ENCODE measurements around the gene CADPS. TPM values are rescaled to one million over a fixed set of nuclear protein-coding genes. Genes with fewer than 3 reads are reported as not detected.

The CADPS gene
- total RNA-seq, 1 experiment from 2014 or later = not detected

GRCh38 chr3:62421207-62421606 is 454.0 kb downstream of the CADPS start:
- BruUV-seq (replicated peaks) = no TSS peak
- TF ChIP-seq EZH2phosphoT487 (IDR thresholded peaks at IDR 0.05; ENCODE audit: borderline replicate concordance, low read length) = no peak
- TF ChIP-seq EZH2 (IDR thresholded peaks at IDR 0.05; ENCODE audit: low read length, unreplicated experiment) = no peak
- no peak for TF ChIP-seq CTCF (conservative IDR thresholded peaks at IDR 0.05; ENCODE audit: low read depth, low read length)
- H3K4me2 ChIP-seq (ENCODE audit: low read length) = no peak overlapping the region
- H3K9me3 ChIP-seq (ENCODE audit: low read length) = no peaks in the 10 kb centered on the region
- ATAC-seq (no peak), DNase-seq (no peak)
- no peak overlapping the region for H3K9ac ChIP-seq (ENCODE audit: low read length)
- no peaks in the 10 kb centered on the region for H3K36me3 ChIP-seq (ENCODE audit: low read depth, low read length)
- H4K20me1 ChIP-seq (ENCODE audit: low read length) = no peaks in the 10 kb centered on the region
- no peak overlapping the region for H3K27ac ChIP-seq (ENCODE audit: low read length)
- H2AFZ ChIP-seq (ENCODE audit: low read length) = no peak overlapping the region
- no peaks in the 10 kb centered on the region for H3K9me2 ChIP-seq (replicated peaks; ENCODE audit: low read length)
- no peaks in the 10 kb centered on the region for H3K4me1 ChIP-seq (ENCODE audit: insufficient read depth, low read length)
- H3K79me2 ChIP-seq (ENCODE audit: low read length) = no peaks in the 10 kb centered on the region
- CTCF ChIA-PET = no interaction called here
- no peak overlapping the region for H3K4me3 ChIP-seq (ENCODE audit: low read length)
- no peaks in the 10 kb centered on the region for H3F3A ChIP-seq (ENCODE audit: low read length, unreplicated experiment)
- POLR2A ChIA-PET (ENCODE audit: unreplicated experiment) = no interaction called here
- H3K27me3 ChIP-seq (ENCODE audit: low read length) = peaks cover 4% of the 10 kb centered on the region
- intact Hi-C loops (cut with micrococcal nuclease) = no loop called here

DNA sequence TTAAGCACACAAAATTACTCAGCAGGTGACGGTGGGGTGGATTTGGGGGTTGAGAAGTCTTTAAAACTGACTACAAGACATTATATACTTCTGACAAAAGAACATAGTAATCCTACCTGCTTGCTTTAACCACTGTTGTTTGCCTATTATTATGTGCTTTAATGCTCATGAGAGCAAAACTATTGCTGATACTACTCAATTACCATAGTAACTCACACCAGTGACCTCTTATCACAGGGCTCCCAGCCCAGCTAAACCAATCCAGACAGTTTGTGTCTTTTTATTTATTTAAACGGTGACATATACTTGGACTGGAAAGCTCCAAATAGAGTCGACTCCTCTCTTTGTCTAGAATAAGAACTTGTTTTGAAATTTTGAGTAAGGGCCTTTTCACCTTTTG is 459.1 kb downstream of the CADPS start:
- Histone ChIP-seq H3K4me1 (ENCODE audit: insufficient read depth, low read length) (no peaks in the 10 kb centered on the region), H3K9ac (ENCODE audit: low read length) (no peak overlapping the region), H3K36me3 (ENCODE audit: low read depth, low read length) (no peaks in the 10 kb centered on the region), H4K20me1 (ENCODE audit: low read length) (no peaks in the 10 kb centered on the region), H3K9me3 (ENCODE audit: low read length) (0 out of 2 replicates have a peak, but pooled peaks cover 3% of the 10 kb centered on the region), H3K27me3 (ENCODE audit: low read length) (peaks cover 18% of the 10 kb centered on the region), H2AFZ (ENCODE audit: low read length) (no peak overlapping the region), H3K79me2 (ENCODE audit: low read length) (no peaks in the 10 kb centered on the region), H3K27ac (ENCODE audit: low read length) (no peak overlapping the region), H3F3A (ENCODE audit: low read length, unreplicated experiment) (no peaks in the 10 kb centered on the region), H3K4me2 (ENCODE audit: low read length) (no peak overlapping the region), H3K4me3 (ENCODE audit: low read length) (no peak overlapping the region), H3K9me2 (replicated peaks; ENCODE audit: low read length) (no peaks in the 10 kb centered on the region)
- POLR2A ChIA-PET (ENCODE audit: unreplicated experiment) = no interaction called here
- no peak for DNase-seq
- no TSS peak for BruUV-seq (replicated peaks)
- no peak for ATAC-seq
- TF ChIP-seq EZH2 (IDR thresholded peaks at IDR 0.05; ENCODE audit: low read length, unreplicated experiment) (no peak), CTCF (conservative IDR thresholded peaks at IDR 0.05; ENCODE audit: low read depth, low read length) (no peak), EZH2phosphoT487 (IDR thresholded peaks at IDR 0.05; ENCODE audit: borderline replicate concordance, low read length) (no peak)
- CTCF ChIA-PET = no interaction called here
- intact Hi-C loops (cut with micrococcal nuclease) = no loop called here

DNA sequence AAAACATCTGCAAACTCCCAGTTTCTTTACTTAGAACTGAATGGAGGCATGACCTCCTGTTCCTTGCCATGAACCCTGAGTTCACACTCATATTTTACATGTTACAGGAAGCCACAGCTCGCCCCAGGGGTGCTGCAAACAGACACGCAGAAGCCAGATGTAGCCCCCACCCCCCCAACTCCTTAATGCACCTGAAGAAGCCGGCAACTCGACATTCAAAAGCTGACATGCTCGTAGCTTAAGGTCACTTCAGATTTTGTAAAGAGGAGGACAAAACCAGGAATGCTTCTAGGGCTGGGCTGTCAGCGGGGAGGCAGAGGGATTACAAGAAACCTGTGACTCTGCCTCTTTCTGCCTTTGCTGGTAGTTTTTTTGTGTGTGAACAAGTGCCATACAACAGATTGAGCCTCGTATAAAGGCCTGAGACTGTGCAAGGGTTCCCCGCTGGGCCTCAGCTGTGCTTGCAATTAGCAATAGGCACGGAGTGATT is 459.9 kb downstream of the CADPS start:
- TF ChIP-seq EZH2 (IDR thresholded peaks at IDR 0.05; ENCODE audit: low read length, unreplicated experiment) = no peak
- no peak for TF ChIP-seq CTCF (conservative IDR thresholded peaks at IDR 0.05; ENCODE audit: low read depth, low read length)
- TF ChIP-seq EZH2phosphoT487 (IDR thresholded peaks at IDR 0.05; ENCODE audit: borderline replicate concordance, low read length) = no peak
- no peaks in the 10 kb centered on the region for H3K79me2 ChIP-seq (ENCODE audit: low read length)
- no TSS peak for BruUV-seq (replicated peaks)
- ATAC-seq (no peak), DNase-seq (no peak)
- no peak overlapping the region for H2AFZ ChIP-seq (ENCODE audit: low read length)
- no peak overlapping the region for H3K4me3 ChIP-seq (ENCODE audit: low read length)
- H4K20me1 ChIP-seq (ENCODE audit: low read length) = no peaks in the 10 kb centered on the region
- H3K9me3 ChIP-seq (ENCODE audit: low read length) = 0 out of 2 replicates have a peak, but pooled peaks cover 3% of the 10 kb centered on the region
- no peaks in the 10 kb centered on the region for H3K9me2 ChIP-seq (replicated peaks; ENCODE audit: low read length)
- no peak overlapping the region for H3K9ac ChIP-seq (ENCODE audit: low read length)
- no peak overlapping the region for H3K27ac ChIP-seq (ENCODE audit: low read length)
- no peaks in the 10 kb centered on the region for H3K36me3 ChIP-seq (ENCODE audit: low read depth, low read length)
- peaks cover 20% of the 10 kb centered on the region for H3K27me3 ChIP-seq (ENCODE audit: low read length)
- H3K4me1 ChIP-seq (ENCODE audit: insufficient read depth, low read length) = no peaks in the 10 kb centered on the region
- H3F3A ChIP-seq (ENCODE audit: low read length, unreplicated experiment) = no peaks in the 10 kb centered on the region
- intact Hi-C loops (cut with micrococcal nuclease) = no loop called here
- ChIA-PET CTCF (no interaction called here), POLR2A (ENCODE audit: unreplicated experiment) (no interaction called here)
- H3K4me2 ChIP-seq (ENCODE audit: low read length) = no peak overlapping the region
